Measurements from ENCODE around the gene IL2. TPM values are rescaled to one million over a fixed set of nuclear protein-coding genes. Genes with fewer than 3 reads are reported as not detected.

IL2 gene
- total RNA-seq, 2 donors from 2014 or later, result 3.3 TPM; not detected in 1

GRCh38 chr4:122475233-122475632 lies 18.7 kb upstream of the IL2 start:
- H3K4me1 ChIP-seq, result no peaks in the 10 kb centered on the region
- no peaks in the 10 kb centered on the region for H3K36me3 ChIP-seq
- H3K4me3 ChIP-seq, result no peak overlapping the region
- H3K9me3 ChIP-seq, result no peaks in the 10 kb centered on the region
- TF ChIP-seq CTCF (IDR thresholded peaks at IDR 0.05), result no peak
- H3K9ac ChIP-seq (ENCODE audit: low read depth in 2 of 2, low read length in 2 of 2), result no peak overlapping the region
- no peaks in the 10 kb centered on the region for H3K27me3 ChIP-seq
- H3K27ac ChIP-seq, result no peak overlapping the region
- intact Hi-C loops (cut with DNase I), result no loop called here
- DNase-seq, result no peak

GRCh38 chr4:122469457-122469856 lies 12.9 kb upstream of the IL2 start:
- DNase-seq, result no peak
- H3K9me3 ChIP-seq, result no peaks in the 10 kb centered on the region
- no peak overlapping the region for H3K4me3 ChIP-seq
- H3K27ac ChIP-seq, result no peak overlapping the region
- H3K27me3 ChIP-seq, result no peaks in the 10 kb centered on the region
- intact Hi-C loops (cut with DNase I), result no loop called here
- TF ChIP-seq CTCF (IDR thresholded peaks at IDR 0.05), result no peak
- no peak overlapping the region for H3K9ac ChIP-seq (ENCODE audit: low read depth in 2 of 2, low read length in 2 of 2)
- H3K36me3 ChIP-seq, result no peaks in the 10 kb centered on the region
- H3K4me1 ChIP-seq, result no peaks in the 10 kb centered on the region

- intact Hi-C loops (cut with DNase I), result no loop called here
- DNase-seq, result no peak
- Histone ChIP-seq H3K9ac (ENCODE audit: low read depth in 2 of 2, low read length in 2 of 2) (no peak overlapping the region), H3K9me3 (no peaks in the 10 kb centered on the region), H3K27ac (no peak overlapping the region), H3K4me3 (no peak overlapping the region), H3K27me3 (no peaks in the 10 kb centered on the region), H3K4me1 (no peaks in the 10 kb centered on the region), H3K36me3 (no peaks in the 10 kb centered on the region)
- no peak for TF ChIP-seq CTCF (IDR thresholded peaks at IDR 0.05)
Observed at GRCh38 chr4:122458625-122459024, 2.1 kb upstream of the IL2 start.

GRCh38 chr4:122453384-122453995 lies 3.0 kb downstream of the IL2 start:
- no peak overlapping the region for H3K9ac ChIP-seq (ENCODE audit: low read depth in 2 of 2, low read length in 2 of 2)
- H3K36me3 ChIP-seq, result no peaks in the 10 kb centered on the region
- H3K9me3 ChIP-seq, result no peaks in the 10 kb centered on the region
- DNase-seq, result no peak
- H3K4me1 ChIP-seq, result no peaks in the 10 kb centered on the region
- H3K27me3 ChIP-seq, result no peaks in the 10 kb centered on the region
- no peak for TF ChIP-seq CTCF (IDR thresholded peaks at IDR 0.05)
- H3K4me3 ChIP-seq, result no peak overlapping the region
- intact Hi-C loops (cut with DNase I), result no loop called here
- H3K27ac ChIP-seq, result no peak overlapping the region

- no peak overlapping the region for H3K9ac ChIP-seq (ENCODE audit: low read depth in 2 of 2, low read length in 2 of 2)
- no peak for TF ChIP-seq CTCF (IDR thresholded peaks at IDR 0.05)
- H3K4me3 ChIP-seq, result no peak overlapping the region
- H3K27me3 ChIP-seq, result no peaks in the 10 kb centered on the region
- DNase-seq, result no peak
- H3K9me3 ChIP-seq, result no peaks in the 10 kb centered on the region
- no peaks in the 10 kb centered on the region for H3K36me3 ChIP-seq
- no peaks in the 10 kb centered on the region for H3K4me1 ChIP-seq
- H3K27ac ChIP-seq, result no peak overlapping the region
- intact Hi-C loops (cut with DNase I), result no loop called here
Observed at GRCh38 chr4:122450847-122451246, 5.7 kb downstream of the IL2 start.
